NAMALWA (cell line): ENCODE measurements around the gene TPPP.

Experiments
- DNase-seq: peaks from one replicate; pipeline ENCODE4 v3.0.0-alpha.2; 2015; ENCODE audit warnings: low spot score

The TPPP gene

GRCh38 chr5:665541-665955 is 27.6 kb downstream of the TPPP start:
- no peak for DNase-seq

- DNase-seq = no peak
Measured at GRCh38 chr5:664994-665360, 28.2 kb downstream of the TPPP start.

DNA sequence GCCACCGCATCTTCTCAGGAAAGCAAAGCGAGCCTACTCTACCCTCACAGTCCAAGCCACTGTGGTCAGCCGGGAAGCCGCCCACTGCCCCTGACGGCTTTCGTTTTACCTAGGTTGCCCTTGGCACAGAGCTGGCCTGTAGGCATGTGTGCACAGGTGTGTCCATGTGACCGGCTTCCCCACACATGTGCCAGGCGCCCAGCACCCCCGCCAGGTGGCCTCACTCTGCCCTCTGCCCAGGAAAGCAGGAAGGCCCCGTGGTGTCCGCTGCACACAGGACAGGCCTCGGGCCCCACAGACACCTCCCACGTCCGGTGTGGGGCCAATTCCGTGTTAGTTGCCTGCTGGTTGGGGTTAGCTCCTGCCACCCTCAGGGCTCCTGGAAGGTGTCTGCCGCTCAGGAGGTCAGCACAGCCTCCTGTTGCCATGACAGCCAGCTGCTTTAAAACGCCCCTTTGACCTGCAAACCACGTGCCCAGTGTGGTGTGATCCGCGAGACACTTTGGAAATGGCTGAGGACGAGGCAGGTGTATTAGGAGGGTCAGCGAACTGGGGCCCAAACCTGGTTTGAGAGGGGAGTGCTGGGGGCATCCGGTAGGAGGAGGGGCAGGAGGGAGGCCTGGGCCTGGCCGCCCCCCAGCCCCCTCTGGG is 28.7 kb downstream of the TPPP start:
- DNase-seq = no peak

- DNase-seq = no peak
Measured at GRCh38 chr5:663436-664342, 29.5 kb downstream of the TPPP start.

GRCh38 chr5:662751-663435 is 30.3 kb downstream of the TPPP start:
- no peak for DNase-seq

DNA sequence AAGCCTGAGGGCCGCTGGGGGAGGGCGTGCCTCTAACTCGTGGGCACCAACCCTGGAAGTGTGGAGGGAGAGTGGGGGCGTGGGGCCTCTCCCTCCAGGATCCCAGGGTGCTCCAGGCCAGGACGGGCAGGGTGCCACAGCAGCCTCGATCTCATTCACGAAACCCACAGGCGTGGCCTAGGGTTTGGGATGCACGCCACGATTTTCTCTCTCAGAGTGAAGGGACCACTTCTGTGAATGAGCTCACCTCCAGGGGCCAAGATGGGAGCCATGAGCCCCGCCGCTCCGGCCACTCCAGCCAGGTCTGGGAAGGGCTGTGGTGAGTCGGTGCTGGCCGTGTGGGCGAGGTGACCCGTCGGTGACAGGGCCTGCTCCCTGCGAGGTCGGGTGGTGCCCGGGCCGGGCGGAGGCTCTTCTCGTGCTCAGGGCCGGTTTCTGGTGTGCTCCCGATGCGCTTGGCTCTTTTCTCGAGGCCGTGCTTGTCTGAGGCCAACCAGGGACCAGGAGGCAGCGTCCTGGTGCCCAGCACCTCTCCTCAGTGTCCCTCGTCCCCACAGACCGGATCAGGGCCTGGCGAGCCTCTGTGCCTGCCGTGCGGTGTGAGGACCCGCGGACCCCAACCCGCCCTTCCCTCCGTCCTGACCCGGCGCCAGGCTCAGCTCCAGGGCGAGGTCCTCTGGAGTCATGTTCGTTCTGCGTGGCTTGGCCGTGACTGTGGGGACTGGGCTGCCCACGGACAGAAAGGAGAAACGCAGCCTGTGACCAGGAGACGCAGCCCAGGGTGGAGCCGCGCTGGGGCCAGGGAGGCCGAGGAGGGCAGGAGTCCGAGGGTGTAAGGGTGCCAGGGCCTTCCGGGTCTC is 31.0 kb downstream of the TPPP start:
- DNase-seq = no peak

DNA sequence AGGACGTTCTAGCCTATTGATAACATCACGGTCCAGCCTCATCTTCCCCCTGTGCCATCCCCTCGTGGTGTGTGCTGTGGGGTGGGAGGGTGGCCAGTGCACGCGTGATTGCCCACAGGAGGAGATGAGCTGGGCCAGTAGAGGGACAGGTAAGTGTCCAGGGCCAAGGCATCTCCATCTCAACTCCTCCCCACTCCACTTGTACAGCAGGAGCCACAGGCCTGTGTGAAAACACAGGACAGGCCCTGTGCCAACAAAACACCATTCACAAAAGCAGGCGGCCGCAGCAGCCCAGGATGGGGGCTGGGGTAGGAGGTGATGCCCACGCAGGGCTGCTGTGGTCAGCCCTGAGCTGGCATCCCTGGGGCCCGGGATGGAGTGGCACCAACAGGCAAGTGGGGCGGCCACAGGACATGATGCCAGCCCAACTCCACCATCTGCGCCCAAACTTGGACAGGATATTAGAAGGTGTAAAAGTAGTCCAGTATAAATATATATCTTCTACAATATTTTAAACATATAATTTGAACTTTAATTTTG is 32.6 kb downstream of the TPPP start:
- DNase-seq = no peak

- no peak for DNase-seq
Measured at GRCh38 chr5:659496-660263, 33.5 kb downstream of the TPPP start.

DNA sequence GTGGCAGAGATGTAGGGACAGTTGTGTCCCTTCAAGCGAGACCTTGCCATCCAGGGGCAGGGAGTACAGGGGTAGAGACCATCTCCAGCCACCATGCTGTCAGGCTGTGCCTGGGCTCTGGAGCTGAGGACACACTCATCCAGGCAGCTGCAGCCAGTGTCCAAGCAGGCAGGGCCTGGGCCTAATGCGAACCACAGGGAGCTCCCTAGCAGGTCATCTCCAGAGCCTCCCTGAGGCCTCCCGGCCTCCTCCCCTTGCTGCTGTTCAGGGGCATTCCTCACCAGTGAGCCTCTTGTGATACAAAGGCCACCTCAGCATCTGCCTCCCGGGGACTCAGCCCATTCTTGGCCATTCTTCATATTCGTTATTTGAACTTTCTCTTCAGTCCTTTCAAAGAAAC is 35.0 kb downstream of the TPPP start:
- DNase-seq = no peak

GRCh38 chr5:657570-657969 is 35.6 kb downstream of the TPPP start:
- DNase-seq = no peak

- DNase-seq = no peak
Measured at GRCh38 chr5:655406-655805, 37.7 kb downstream of the TPPP start.

- DNase-seq = no peak
Measured at GRCh38 chr5:654071-654778, 38.9 kb downstream of the TPPP start.

GRCh38 chr5:652773-653350 is 40.3 kb downstream of the TPPP start:
- DNase-seq = no peak

DNA sequence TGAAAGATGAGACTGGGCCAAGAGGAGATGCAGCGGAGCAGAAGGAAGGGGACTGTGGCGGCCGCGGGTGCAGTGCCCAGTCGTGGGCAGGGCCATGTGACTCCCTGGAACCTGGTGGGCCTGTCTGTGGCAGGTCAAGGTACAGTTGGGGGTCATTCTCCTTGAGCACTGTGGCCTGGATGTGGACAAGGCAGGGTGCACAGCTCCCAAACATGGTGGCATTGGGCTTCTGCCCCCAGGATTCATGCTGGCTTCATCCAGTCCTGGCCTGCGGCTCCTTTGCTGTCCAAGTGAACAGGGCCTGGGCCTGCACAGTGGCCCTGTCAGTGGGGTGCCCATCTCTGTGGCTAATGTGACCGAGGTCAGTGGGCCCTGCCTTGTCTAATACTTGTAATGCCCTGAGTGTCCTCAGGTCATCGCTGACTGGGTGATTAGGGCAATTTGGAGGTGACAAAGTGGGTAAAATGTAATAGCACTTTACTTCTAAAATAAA is 41.1 kb downstream of the TPPP start:
- no peak for DNase-seq

- no peak for DNase-seq
Measured at GRCh38 chr5:651296-652022, 41.7 kb downstream of the TPPP start.

GRCh38 chr5:647727-648126 is 45.4 kb downstream of the TPPP start:
- DNase-seq = no peak

GRCh38 chr5:647311-647710 is 45.8 kb downstream of the TPPP start:
- DNase-seq = no peak

- no peak for DNase-seq
Measured at GRCh38 chr5:646396-647201, 46.6 kb downstream of the TPPP start.
